Endothelial cell of umbilical vein (primary cell): ENCODE data around the gene LIG3. TPM values are rescaled to one million over a fixed set of nuclear protein-coding genes. Genes with fewer than 3 reads are reported as not detected.

Experiments used
- BruUV-seq: library from RNA; stranded (reverse); fragments of 400-500 nt; replicated peaks from 2 replicates; lab custom pipeline; 2021; lab: Mats Ljungman, UMichigan
- CTCF ChIA-PET: fragments of 300-600, 350-600 bp; sonication (Branson Sonifier 250); formaldehyde crosslinking; loops from one replicate; lab custom pipeline; 2021; ENCODE audit warnings: antibody characterized with exemption, inconsistent platforms; lab: Charles Lee
- POLR2A ChIA-PET: fragments of 300-600, 350-600 bp; sonication (Branson Sonifier 250); formaldehyde crosslinking; loops from one replicate; lab custom pipeline; 2021; ENCODE audit warnings: antibody characterized with exemption, inconsistent platforms; lab: Charles Lee
- DNase-seq: peaks from one replicate; pipeline ENCODE4 v3.0.0-alpha.2; 2011; ENCODE audit warnings: low read depth, low spot score
- FAIRE-seq: peaks from 2 replicates; lab custom pipeline; 2011; peaks lifted over from hg19 to GRCh38; lab: Jason Lieb, UNC
- H2AFZ ChIP-seq: 2 replicates; pipeline ENCODE4 v1.6.0; 2012; ENCODE audit warnings: low read depth, low read length, control low read depth, inconsistent platforms
- H3K27ac ChIP-seq: 2 replicates; pipeline ENCODE4 v1.5.1; 2011; ENCODE audit warnings: low read depth, mild to moderate bottlenecking, control low read depth, low read length, moderate library complexity; ENCODE audit not compliant: insufficient read depth
- H3K27me3 ChIP-seq, 2 experiments: 2 replicates each; pipeline versions ENCODE4 v1.6.0 to v1.6.1; 2011; ENCODE audit warnings: low read length in 2 of 2, mixed read lengths in 1 of 2; ENCODE audit not compliant: control insufficient read depth in 2 of 2, insufficient read depth in 2 of 2
- H3K36me3 ChIP-seq, 2 experiments: 2 replicates in 1 of 2; 3 replicates in 1 of 2; pipeline ENCODE4 v1.5.1; 2011; ENCODE audit warnings: low read length in 2 of 2, mild to moderate bottlenecking in 1 of 2, moderate library complexity in 1 of 2; ENCODE audit not compliant: control insufficient read depth in 2 of 2, insufficient read depth in 2 of 2; ENCODE audit errors: extremely low read depth in 1 of 2
- H3K4me1 ChIP-seq: 3 replicates; pipeline ENCODE4 v1.5.1; 2011; ENCODE audit warnings: mild to moderate bottlenecking, low read length; ENCODE audit not compliant: control insufficient read depth, insufficient read depth; ENCODE audit errors: extremely low read depth
- H3K4me2 ChIP-seq: 2 replicates; pipeline ENCODE4 v1.6.1; 2011; ENCODE audit warnings: low read length, control low read depth, mixed read lengths; ENCODE audit not compliant: insufficient read depth
- H3K4me3 ChIP-seq, 3 experiments: fragments of 200-600 bp in 1 of 3; sonication (generic), shearing (Covaris generic) in 1 of 3; replicated peaks in 1 of 3; 2 replicates each; pipeline ENCODE4 v1.5.1; 2011 to 2016; ENCODE audit warnings: control low read depth in 3 of 3, low read length in 3 of 3, mild to moderate bottlenecking in 2 of 3, inconsistent platforms in 1 of 3, low read depth in 1 of 3, moderate library complexity in 1 of 3; ENCODE audit not compliant: insufficient read depth in 1 of 3
- H3K79me2 ChIP-seq: 2 replicates; pipeline ENCODE4 v1.6.0; 2012; ENCODE audit warnings: low read length, inconsistent platforms; ENCODE audit not compliant: control insufficient read depth, insufficient read depth
- H3K9ac ChIP-seq: replicated peaks from 2 replicates; pipeline ENCODE3; 2011; ENCODE audit warnings: low read length, control low read depth; ENCODE audit not compliant: insufficient read depth; ENCODE audit errors: extremely low read depth
- H3K9me1 ChIP-seq: replicated peaks from 3 replicates; pipeline ENCODE4 v1.6.0; 2011; ENCODE audit warnings: mild to moderate bottlenecking, low read length; ENCODE audit not compliant: control insufficient read depth, insufficient read depth; ENCODE audit errors: extremely low read depth
- H3K9me3 ChIP-seq: replicated peaks from 2 replicates; pipeline ENCODE4 v1.5.1; 2012; ENCODE audit warnings: low read length, inconsistent platforms; ENCODE audit not compliant: control insufficient read depth, insufficient read depth
- H4K20me1 ChIP-seq: replicated peaks from 2 replicates; pipeline ENCODE3; 2011; ENCODE audit warnings: mild to moderate bottlenecking, low read length; ENCODE audit not compliant: control insufficient read depth, insufficient read depth; ENCODE audit errors: extremely low read depth
- CTCF ChIP-seq, 2 donors: IDR thresholded peaks; 1 replicate in 1 of 2; 2 replicates in 1 of 2; pipeline ENCODE4 v1.5.1; 2011; ENCODE audit warnings: low read length in 2 of 2, mild to moderate bottlenecking in 2 of 2, moderate library complexity in 2 of 2, control low read depth in 1 of 2, inconsistent platforms in 1 of 2, low read depth in 1 of 2; ENCODE audit not compliant: insufficient read depth in 1 of 2; ENCODE audit errors: extremely low read depth in 1 of 2
- EZH2 ChIP-seq: IDR thresholded peaks from 2 replicates; pipeline ENCODE4 v1.6.1; 2012; ENCODE audit warnings: borderline replicate concordance, low read depth, mild to moderate bottlenecking, moderate library complexity, low read length, inconsistent platforms; ENCODE audit not compliant: severe bottlenecking
- FOS ChIP-seq: IDR thresholded peaks from 2 replicates; pipeline ENCODE4 v1.6.1; 2011; ENCODE audit warnings: mild to moderate bottlenecking, low read length, moderate library complexity, borderline replicate concordance; ENCODE audit not compliant: insufficient read depth
- GATA2 ChIP-seq: IDR thresholded peaks from 2 replicates; pipeline ENCODE4 v1.7.0; 2011; ENCODE audit warnings: low read depth, mild to moderate bottlenecking, moderate library complexity, mixed read lengths, low read length; ENCODE audit not compliant: insufficient read length, insufficient read depth
- JUN ChIP-seq: IDR thresholded peaks from 2 replicates; pipeline ENCODE4 v1.6.1; 2011; ENCODE audit warnings: borderline replicate concordance, low read depth; ENCODE audit not compliant: insufficient read length, insufficient read depth
- MYC ChIP-seq: IDR thresholded peaks from one replicate; pipeline ENCODE4 v1.6.1; 2011; ENCODE audit warnings: mild to moderate bottlenecking, low read depth, low read length
- POLR2A ChIP-seq: IDR thresholded peaks from 2 replicates; pipeline ENCODE4 v1.6.1; 2012; ENCODE audit warnings: low read depth, mild to moderate bottlenecking, control low read depth, low read length
- POLR2AphosphoS5 ChIP-seq: IDR thresholded peaks from 2 replicates; pipeline ENCODE4 v1.6.1; 2012; ENCODE audit warnings: low read depth, mild to moderate bottlenecking, control low read depth, low read length, moderate library complexity; ENCODE audit not compliant: insufficient read depth
- dilution Hi-C: fragments of 300-500 bp; cut with MboI; formaldehyde crosslinking; loops from one replicate; pipeline ENCODE4 v1.15.0; 2019; ENCODE audit warnings: low sequenced_read_pairs; ENCODE audit not compliant: extremely low pct_ligation_motif_present
- intact Hi-C: fragments of 100-400 bp; cut with micrococcal nuclease; formaldehyde crosslinking; loops from one replicate; pipeline ENCODE4 v1.10.0; 2022
- polyA plus RNA-seq, 4 experiments: library from polyadenylated mRNA; depleted of rRNA in 3 of 4; stranded (reverse) in 3 of 4; unstranded in 1 of 4; fragments of >200 nt; gene quantifications; 2 replicates each; pipeline versions ENCODE4 v1.2.1 to v1.2.3, GENCODE V29; 2011 to 2012; ENCODE audit warnings: missing spikeins in 1 of 4
- total RNA-seq: library from RNA; stranded (reverse); gene quantifications from 2 replicates; pipeline ENCODE4 v1.2.3, GENCODE V29; 2021

Gene LIG3
- total and polyA plus RNA-seq, 2 donors (not counting 3 experiments of a cell fraction or from before 2014, with no cell fraction given) = 25.8 to 35.3 TPM

- H3K4me2 ChIP-seq = no peak overlapping the region
- DNase-seq (no peak), FAIRE-seq (no peak)
- H2AFZ ChIP-seq = no peak overlapping the region
- H3K27ac ChIP-seq = no peak overlapping the region
- peaks cover 19% of the 10 kb centered on the region for H3K79me2 ChIP-seq
- H3K9ac ChIP-seq = no peak overlapping the region
- no TSS peak for BruUV-seq
- no peaks in the 10 kb centered on the region for H3K9me1 ChIP-seq
- H3K4me3 ChIP-seq = no peak overlapping the region
- POLR2A ChIA-PET = no interaction called here
- dilution Hi-C loops (no loop called here), intact Hi-C loops (no loop called here)
- no peaks in the 10 kb centered on the region for H3K9me3 ChIP-seq
- H3K4me1 ChIP-seq = peaks cover 16% of the 10 kb centered on the region
- no peaks in the 10 kb centered on the region for H4K20me1 ChIP-seq
- H3K27me3 ChIP-seq = peaks cover 1 to 2% of the 10 kb centered on the region in 2 experiments
- CTCF ChIA-PET = no interaction called here
- no peak for TF ChIP-seq JUN
- no peak for TF ChIP-seq CTCF (IDR thresholded peaks at IDR 0.05; ENCODE audit: extremely low read depth in 1 of 2, insufficient read depth in 1 of 2, low read depth in 1 of 2, low read length in 2 of 2)
- no peak for TF ChIP-seq GATA2
- no peak for TF ChIP-seq POLR2AphosphoS5
- TF ChIP-seq POLR2A = no peak
- no peak for TF ChIP-seq FOS
- no peak for TF ChIP-seq MYC
- no peak for TF ChIP-seq EZH2
- no peaks in the 10 kb centered on the region for H3K36me3 ChIP-seq
These were observed 21.9 kb upstream of the LIG3 start for GRCh38 chr17:34958438-34958837.
